KMS-11 (cell line): ENCODE measurements around the gene ANP32A.

Experiments
- H2AFZ ChIP-seq: fragments of 200-600 bp; sonication (generic); 2 replicates; pipeline ENCODE4 v1.6.1; 2016; ENCODE audit warnings: antibody characterized with exemption, mixed run types, low read depth
- H3K27ac ChIP-seq: fragments of 200-600 bp; sonication (generic); 2 replicates; pipeline ENCODE4 v1.6.1; 2016; ENCODE audit warnings: mild to moderate bottlenecking, mixed run types
- H3K27me3 ChIP-seq: fragments of 200-600 bp; sonication (generic); 2 replicates; pipeline ENCODE4 v1.6.1; 2017; ENCODE audit warnings: mild to moderate bottlenecking, low read depth, mixed run types, moderate library complexity; ENCODE audit not compliant: insufficient read depth
- H3K36me3 ChIP-seq: fragments of 200-600 bp; sonication (generic); 2 replicates; pipeline ENCODE4 v1.6.1; 2017; ENCODE audit warnings: mild to moderate bottlenecking, mixed run types; ENCODE audit not compliant: insufficient read depth
- H3K4me1 ChIP-seq: fragments of 200-600 bp; sonication (generic); 2 replicates; pipeline ENCODE4 v1.6.1; 2016; ENCODE audit warnings: mild to moderate bottlenecking, low read depth, mixed run types; ENCODE audit not compliant: poor library complexity, severe bottlenecking
- H3K4me2 ChIP-seq: fragments of 200-600 bp; sonication (generic); 2 replicates; pipeline ENCODE4 v1.7.0; 2016; ENCODE audit warnings: mild to moderate bottlenecking, mixed run types
- H3K4me3 ChIP-seq: fragments of 200-600 bp; sonication (generic); IDR thresholded peaks from 2 replicates; pipeline ENCODE4 v1.6.1; 2017; ENCODE audit warnings: low read depth, low read length, mixed read lengths; ENCODE audit not compliant: insufficient read depth
- H3K79me2 ChIP-seq: fragments of 200-600 bp; sonication (generic); 2 replicates; pipeline ENCODE4 v1.6.1; 2016; ENCODE audit warnings: low read depth, mixed run types; ENCODE audit not compliant: insufficient read depth
- H3K9ac ChIP-seq: fragments of 200-600 bp; sonication (generic); 2 replicates; pipeline ENCODE4 v1.6.1; 2016; ENCODE audit warnings: mild to moderate bottlenecking, mixed run types
- H4K20me1 ChIP-seq: fragments of 200-600 bp; sonication (generic); 2 replicates; pipeline ENCODE4 v1.6.1; 2016; ENCODE audit warnings: mild to moderate bottlenecking, mixed run types; ENCODE audit not compliant: insufficient read depth
- CTCF ChIP-seq: fragments of 200-600 bp; sonication (generic); conservative IDR thresholded peaks from 2 replicates; pipeline ENCODE4 v1.6.1; 2017; ENCODE audit warnings: low read depth, mild to moderate bottlenecking, antibody characterized with exemption, low read length, moderate library complexity, mixed read lengths

The ANP32A gene

GRCh38 chr15:68822818-68823217 is 2.1 kb upstream of the ANP32A start:
- Histone ChIP-seq H3K79me2 (peaks cover 48% of the 10 kb centered on the region), H3K9ac (peak overlapping the region; percentile 99; the same call in 1 of the 2 replicates)
- no peak for TF ChIP-seq CTCF

GRCh38 chr15:68821841-68822381 is 1.2 kb upstream of the ANP32A start:
- peaks cover 56% of the 10 kb centered on the region for H3K79me2 ChIP-seq
- peaks cover 29% of the 10 kb centered on the region for H3K4me1 ChIP-seq
- H2AFZ ChIP-seq: peak overlapping the region; percentile 26; the same call in 1 of the 2 replicates
- no peak overlapping the region for H3K4me3 ChIP-seq
- no peaks in the 10 kb centered on the region for H3K36me3 ChIP-seq
- H4K20me1 ChIP-seq: peaks cover 3% of the 10 kb centered on the region; the same call in 1 of the 2 replicates
- H3K4me2 ChIP-seq: peak overlapping the region; percentile 97
- peak overlapping the region; percentile 94 for H3K27ac ChIP-seq
- H3K27me3 ChIP-seq: no peaks in the 10 kb centered on the region
- no peak for TF ChIP-seq CTCF
- peak overlapping the region; percentile 99; the same call in 1 of the 2 replicates for H3K9ac ChIP-seq

More at GRCh38 chr15:68822818-68823217, 2.1 kb upstream of the ANP32A start:
- Histone ChIP-seq H4K20me1 (peaks cover 3% of the 10 kb centered on the region; the same call in 1 of the 2 replicates), H3K27me3 (no peaks in the 10 kb centered on the region), H3K36me3 (no peaks in the 10 kb centered on the region), H3K27ac (peak overlapping the region; percentile 94; the same call in 1 of the 2 replicates), H2AFZ (no peak overlapping the region), H3K4me3 (no peak overlapping the region), H3K4me2 (peak overlapping the region; percentile 97), H3K4me1 (peaks cover 37% of the 10 kb centered on the region)

GRCh38 chr15:68821190-68821840 is 620 bp upstream of the ANP32A start:
- Histone ChIP-seq H3K4me2 (peak overlapping the region; percentile 97), H3K27ac (peak overlapping the region; percentile 94), H3K27me3 (no peaks in the 10 kb centered on the region), H3K4me3 (no peak overlapping the region), H3K79me2 (peaks cover 62% of the 10 kb centered on the region), H3K9ac (peak overlapping the region; percentile 99; the same call in 1 of the 2 replicates), H2AFZ (peak overlapping the region; percentile 26; the same call in 1 of the 2 replicates), H3K36me3 (no peaks in the 10 kb centered on the region), H4K20me1 (peaks cover 3% of the 10 kb centered on the region; the same call in 1 of the 2 replicates), H3K4me1 (peaks cover 30% of the 10 kb centered on the region)
- TF ChIP-seq CTCF: no peak

GRCh38 chr15:68819495-68820294 is 1.0 kb downstream of the ANP32A start:
- peak overlapping the region; percentile 94 for H3K27ac ChIP-seq
- peaks cover 47% of the 10 kb centered on the region for H3K4me1 ChIP-seq
- peaks cover 78% of the 10 kb centered on the region for H3K79me2 ChIP-seq
- 0 out of 2 replicates have a peak overlapping the region, but pooled peaks have one; percentile 5 for H2AFZ ChIP-seq
- H3K4me3 ChIP-seq: no peak overlapping the region
- TF ChIP-seq CTCF: no peak
- H3K4me2 ChIP-seq: peak overlapping the region; percentile 57
- no peaks in the 10 kb centered on the region for H3K36me3 ChIP-seq
- no peaks in the 10 kb centered on the region for H3K27me3 ChIP-seq
- H4K20me1 ChIP-seq: peaks cover 10% of the 10 kb centered on the region
- peak overlapping the region; percentile 99 for H3K9ac ChIP-seq
